Activated CD4-positive, alpha-beta memory T cell treated with anti-CD3 and anti-CD28 coated beads for 36 hours (primary cell): ENCODE measurements around the gene SERPINB6. TPM values are rescaled to one million over a fixed set of nuclear protein-coding genes. Genes with fewer than 3 reads are reported as not detected.
A peak's percentile ranks its signal among the peaks of the same experiment; 100 is the strongest.
"Not testable (repeated sequence)": the region's sequence is repeated elsewhere in the genome, so short reads cannot be mapped to it uniquely, and the experiment has no call there.

Source experiments
- CTCF ChIA-PET: fragments of 350-600 bp; sonication (Branson Sonifier 250); formaldehyde crosslinking; loops from one replicate; lab custom pipeline; 2021; ENCODE audit warnings: antibody characterized with exemption, inconsistent platforms; lab: Charles Lee
- POLR2A ChIA-PET: fragments of 350-600 bp; sonication (Branson Sonifier 250); formaldehyde crosslinking; loops from one replicate; lab custom pipeline; 2021; ENCODE audit warnings: antibody characterized with exemption; lab: Charles Lee
- DNase-seq: peaks from one replicate; pipeline ENCODE4 v3.0.0-alpha.2; 2020
- H3K27ac Mint-ChIP-seq: one replicate; pipeline ENCODE4 v1.8.0; 2021; ENCODE audit warnings: mixed read lengths
- H3K27me3 Mint-ChIP-seq: one replicate; pipeline ENCODE4 v1.8.0; 2021; ENCODE audit warnings: mixed read lengths
- H3K36me3 Mint-ChIP-seq: one replicate; pipeline ENCODE4 v1.8.0; 2021; ENCODE audit warnings: mixed read lengths
- H3K4me1 Mint-ChIP-seq: one replicate; pipeline ENCODE4 v1.8.0; 2021; ENCODE audit warnings: low read depth, mixed read lengths
- H3K4me3 Mint-ChIP-seq: one replicate; pipeline ENCODE4 v1.8.0; 2021; ENCODE audit warnings: mild to moderate bottlenecking, mixed read lengths
- H3K9me3 Mint-ChIP-seq: one replicate; pipeline ENCODE4 v1.8.0; 2021; ENCODE audit warnings: mixed read lengths
- intact Hi-C: fragments of 100-400 bp; cut with micrococcal nuclease; formaldehyde crosslinking; loops from one replicate; pipeline ENCODE4 v1.15.1; 2023
- total RNA-seq, 2 experiments: library from RNA; stranded (reverse); gene quantifications; one replicate each; pipeline ENCODE4 v1.2.3, GENCODE V29; 2021

Gene SERPINB6
- total RNA-seq, 2 experiments from 2014 or later: 59.0 to 64.7 TPM

DNA sequence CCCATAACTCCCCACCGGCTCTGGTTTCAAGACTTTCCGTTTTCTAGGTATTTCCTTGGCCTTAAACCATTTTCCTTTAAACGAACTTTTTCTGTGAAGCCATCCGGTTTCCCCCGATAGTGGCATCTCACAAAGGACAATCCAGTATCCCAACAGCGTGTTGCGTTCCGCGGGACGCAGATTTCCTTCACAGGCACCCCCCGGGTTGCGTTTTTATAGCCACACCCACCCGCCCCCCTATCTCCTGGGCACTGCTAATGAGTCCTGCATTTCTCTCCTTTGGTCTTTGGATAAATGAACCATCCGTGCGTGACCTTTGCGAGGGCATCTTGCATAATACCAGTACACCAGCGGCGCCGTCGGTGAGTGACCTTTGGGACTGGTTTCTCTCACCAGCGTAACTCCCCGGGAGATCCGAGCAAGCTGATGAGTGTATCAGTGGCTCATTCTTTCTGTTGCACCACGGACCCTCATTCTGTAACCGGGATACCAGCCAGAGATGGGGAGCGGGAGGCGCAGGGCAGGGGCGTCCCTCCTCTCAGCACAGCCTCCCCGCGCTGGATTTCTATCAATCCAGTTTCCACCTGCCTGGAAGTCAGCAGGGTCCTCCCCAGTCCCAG is 27.7 kb upstream of the SERPINB6 start:
- peak; percentile 88 for DNase-seq
- H3K36me3 Mint-ChIP-seq: peaks cover 8% of the 10 kb centered on the region
- H3K9me3 Mint-ChIP-seq: no peaks in the 10 kb centered on the region
- ChIA-PET CTCF (interaction anchor here (0.6 to 1.3 kb wide), 7 partner anchors 8 to 157 kb away, joined by 3 to 6 read pairs (median 3); partner anchors contain the start of genes RIPK1 and SERPINB1), POLR2A (interaction anchor here (0.8 to 2.5 kb wide), 7 partner anchors 10 to 158 kb away, joined by 5 to 25 read pairs (median 6); partner anchors contain the start of genes RIPK1 and SERPINB1)
- peaks cover 30% of the 10 kb centered on the region for H3K4me1 Mint-ChIP-seq
- H3K27ac Mint-ChIP-seq: peak overlapping the region; percentile 88
- H3K27me3 Mint-ChIP-seq: no peaks in the 10 kb centered on the region
- intact Hi-C loops: loop anchor here (1.0 to 2.0 kb wide), 6 partner anchors 10 to 259 kb away; partner anchors contain the start of genes BPHL and PSMG4
- H3K4me3 Mint-ChIP-seq: peak overlapping the region; percentile 84

DNA sequence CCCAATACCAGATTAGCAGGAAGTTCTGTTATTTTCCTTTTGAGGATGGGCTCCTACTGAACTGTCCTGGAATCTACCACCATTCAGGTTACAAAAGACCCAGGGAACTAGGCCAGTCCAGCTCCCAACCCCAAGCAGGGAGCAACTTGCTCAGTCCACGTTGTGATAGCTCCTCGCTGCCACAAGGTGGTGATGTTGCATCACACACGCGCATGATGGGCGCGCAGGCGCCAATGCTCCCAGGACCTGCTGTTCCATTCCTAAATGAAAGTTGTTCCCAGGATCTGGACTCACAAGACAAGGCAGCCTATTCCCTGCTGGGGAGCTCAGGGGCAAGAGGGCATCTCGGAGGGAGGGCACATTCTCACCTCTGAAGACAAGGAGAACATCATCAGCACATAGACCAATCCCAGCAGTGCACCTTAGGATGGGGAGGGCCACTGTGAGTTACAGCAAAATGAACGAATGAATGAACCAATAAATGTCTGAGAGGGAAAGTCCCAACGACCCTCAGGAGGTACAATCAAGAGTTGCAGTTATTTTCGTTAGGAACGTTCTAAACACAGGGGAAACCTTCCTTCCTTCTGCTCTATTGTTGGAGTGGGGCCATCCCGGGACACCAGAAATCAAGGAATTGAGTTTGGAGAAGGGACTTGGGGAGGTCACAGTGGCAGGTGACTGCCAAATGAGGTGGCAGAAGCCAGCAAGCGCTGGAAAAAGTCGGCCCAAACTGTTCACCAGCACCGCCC is 27.1 kb upstream of the SERPINB6 start:
- DNase-seq: peak; percentile 62
- ChIA-PET CTCF (interaction anchor here (1.2 to 1.4 kb wide), 5 partner anchors 27 to 77 kb away, joined by 3 to 5 read pairs (median 4); no protein-coding TSS in a partner anchor), POLR2A (interaction anchor here (1.2 to 2.0 kb wide), 2 partner anchors 9 to 25 kb away, joined by 6 to 25 read pairs; no protein-coding TSS in a partner anchor)
- intact Hi-C loops: loop anchor here (2.0 kb wide), 2 partner anchors 34 to 120 kb away; partner anchors contain the start of gene BPHL
- not testable (repeated sequence) for H3K9me3 Mint-ChIP-seq, H3K27me3 Mint-ChIP-seq, H3K36me3 Mint-ChIP-seq
- Mint-ChIP-seq H3K4me1 (peaks cover 30% of the 10 kb centered on the region), H3K4me3 (peak overlapping the region; percentile 84), H3K27ac (peak overlapping the region; percentile 88)

- no peak for DNase-seq
- CTCF ChIA-PET: no interaction called here
- Mint-ChIP-seq H3K27ac (no peak overlapping the region), H3K36me3 (no peaks in the 10 kb centered on the region), H3K9me3 (no peaks in the 10 kb centered on the region), H3K4me1 (peaks cover 12% of the 10 kb centered on the region), H3K27me3 (no peaks in the 10 kb centered on the region), H3K4me3 (no peak overlapping the region)
- POLR2A ChIA-PET: no interaction called here
- intact Hi-C loops: no loop called here
Observed at GRCh38 chr6:2993755-2994317, 22.5 kb upstream of the SERPINB6 start.

DNA sequence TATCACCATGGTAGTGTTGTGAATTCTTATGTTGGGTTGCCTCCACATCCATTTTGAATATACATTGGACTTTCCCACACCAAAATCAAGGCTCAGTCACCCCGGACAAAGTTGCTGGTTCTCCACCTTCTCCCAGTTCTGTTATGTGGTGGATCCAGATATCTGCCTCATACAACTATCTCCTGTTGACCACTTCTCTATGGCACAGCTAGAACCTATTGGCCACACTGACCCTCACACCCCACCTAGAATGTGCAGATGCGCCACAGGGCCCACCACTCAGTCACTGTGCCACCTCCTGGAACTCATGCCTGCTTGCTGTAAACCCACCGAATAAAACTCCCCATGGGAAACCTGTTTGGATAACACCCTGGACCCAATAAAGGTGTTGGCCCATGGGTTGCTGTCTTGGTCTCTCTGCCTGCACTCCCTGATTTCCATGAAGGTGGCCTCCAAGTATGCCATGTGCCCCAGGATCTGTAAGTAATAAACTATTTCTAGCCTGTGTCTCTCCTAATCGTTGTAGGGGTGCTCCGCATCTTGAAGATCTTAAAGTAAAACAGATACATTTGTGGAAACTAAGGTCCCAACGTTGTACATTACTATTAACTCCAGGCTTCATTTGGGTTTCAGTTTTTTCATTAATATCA is 21.1 kb upstream of the SERPINB6 start:
- intact Hi-C loops: no loop called here
- POLR2A ChIA-PET: no interaction called here
- Mint-ChIP-seq H3K4me3 (no peak overlapping the region), H3K27ac (no peak overlapping the region), H3K27me3 (no peaks in the 10 kb centered on the region), H3K9me3 (no peaks in the 10 kb centered on the region), H3K36me3 (no peaks in the 10 kb centered on the region), H3K4me1 (peaks cover 15% of the 10 kb centered on the region)
- CTCF ChIA-PET: interaction anchor here (0.7 to 7.2 kb wide), 2 partner anchors 61 to 116 kb away, joined by 5 to 40 read pairs; no protein-coding TSS in a partner anchor
- no peak for DNase-seq

DNA sequence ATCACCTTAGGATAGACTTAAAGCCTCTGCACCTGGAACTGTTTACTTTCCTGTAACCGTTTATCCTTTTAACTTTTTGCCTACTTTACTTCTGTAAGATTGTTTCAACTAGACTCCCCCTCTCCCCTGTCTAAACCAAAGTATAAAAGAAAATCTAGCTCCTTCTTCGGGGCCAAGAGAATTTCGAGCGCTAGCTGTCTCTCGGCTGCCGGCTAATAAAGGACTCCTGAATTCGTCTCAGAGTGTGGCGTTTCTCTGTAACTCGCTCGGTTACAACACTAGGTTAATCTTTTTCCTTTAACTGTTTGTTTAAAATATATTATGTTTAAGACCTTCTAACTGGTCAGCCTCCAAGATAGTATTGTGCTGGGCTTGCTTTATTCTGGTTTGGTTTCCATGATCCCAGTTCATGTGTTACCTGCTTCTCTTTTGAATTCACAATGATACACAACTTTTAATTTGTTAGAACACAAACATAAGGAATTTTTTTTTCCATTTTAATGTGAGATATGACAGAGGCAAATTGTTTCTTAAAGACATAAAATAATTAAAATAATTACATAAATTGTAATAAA is 19.7 kb upstream of the SERPINB6 start:
- intact Hi-C loops: no loop called here
- ChIA-PET POLR2A (interaction anchor here (0.6 to 4.4 kb wide), 12 partner anchors 8 to 151 kb away, joined by 3 to 44 read pairs (median 10); partner anchors contain the start of genes NQO2, SERPINB1 and SERPINB6), CTCF (interaction anchor here (0.8 to 7.2 kb wide), 15 partner anchors 8 to 260 kb away, joined by 3 to 84 read pairs (median 6); partner anchors contain the start of genes NQO2, RIPK1 and SERPINB1)
- Mint-ChIP-seq H3K4me3 (peak overlapping the region; percentile 80), H3K36me3 (no peaks in the 10 kb centered on the region), H3K27me3 (no peaks in the 10 kb centered on the region), H3K9me3 (no peaks in the 10 kb centered on the region), H3K4me1 (peaks cover 20% of the 10 kb centered on the region), H3K27ac (peak overlapping the region; percentile 98)
- DNase-seq: no peak

GRCh38 chr6:2990248-2990931 is 19.0 kb upstream of the SERPINB6 start:
- H3K4me3 Mint-ChIP-seq: peak overlapping the region; percentile 80
- H3K27me3 Mint-ChIP-seq: no peaks in the 10 kb centered on the region
- CTCF ChIA-PET: interaction anchor here (0.6 to 7.2 kb wide), 27 partner anchors 9 to 639 kb away, joined by 3 to 84 read pairs (median 8); partner anchors contain the start of genes NQO2, RIPK1, SERPINB1 and SERPINB9
- H3K27ac Mint-ChIP-seq: peak overlapping the region; percentile 98
- no peaks in the 10 kb centered on the region for H3K36me3 Mint-ChIP-seq
- peak; percentile 32 for DNase-seq
- intact Hi-C loops: no loop called here
- POLR2A ChIA-PET: interaction anchor here (0.5 to 4.4 kb wide), 18 partner anchors 9 to 193 kb away, joined by 3 to 44 read pairs (median 10); partner anchors contain the start of genes NQO2, RIPK1, SERPINB1 and SERPINB6
- H3K9me3 Mint-ChIP-seq: no peaks in the 10 kb centered on the region
- H3K4me1 Mint-ChIP-seq: peaks cover 20% of the 10 kb centered on the region

GRCh38 chr6:2989332-2990247 is 18.2 kb upstream of the SERPINB6 start:
- peak; percentile 83 for DNase-seq
- Mint-ChIP-seq H3K27me3 (no peaks in the 10 kb centered on the region), H3K9me3 (no peaks in the 10 kb centered on the region), H3K27ac (peak overlapping the region; percentile 98), H3K4me1 (peaks cover 20% of the 10 kb centered on the region), H3K4me3 (peak overlapping the region; percentile 80), H3K36me3 (no peaks in the 10 kb centered on the region)
- CTCF ChIA-PET: interaction anchor here (0.6 to 7.2 kb wide), 31 partner anchors 12 to 638 kb away, joined by 3 to 84 read pairs (median 8); partner anchors contain the start of genes RIPK1, SERPINB1, SERPINB9 and WRNIP1
- intact Hi-C loops: loop anchor here (1.0 to 10.0 kb wide), 11 partner anchors 10 to 355 kb away; partner anchors contain the start of genes BPHL, NQO2, SERPINB6 and WRNIP1
- POLR2A ChIA-PET: interaction anchor here (0.5 to 4.4 kb wide), 29 partner anchors 9 to 198 kb away, joined by 3 to 44 read pairs (median 4); partner anchors contain the start of genes NQO2, RIPK1, SERPINB1 and SERPINB6

DNA sequence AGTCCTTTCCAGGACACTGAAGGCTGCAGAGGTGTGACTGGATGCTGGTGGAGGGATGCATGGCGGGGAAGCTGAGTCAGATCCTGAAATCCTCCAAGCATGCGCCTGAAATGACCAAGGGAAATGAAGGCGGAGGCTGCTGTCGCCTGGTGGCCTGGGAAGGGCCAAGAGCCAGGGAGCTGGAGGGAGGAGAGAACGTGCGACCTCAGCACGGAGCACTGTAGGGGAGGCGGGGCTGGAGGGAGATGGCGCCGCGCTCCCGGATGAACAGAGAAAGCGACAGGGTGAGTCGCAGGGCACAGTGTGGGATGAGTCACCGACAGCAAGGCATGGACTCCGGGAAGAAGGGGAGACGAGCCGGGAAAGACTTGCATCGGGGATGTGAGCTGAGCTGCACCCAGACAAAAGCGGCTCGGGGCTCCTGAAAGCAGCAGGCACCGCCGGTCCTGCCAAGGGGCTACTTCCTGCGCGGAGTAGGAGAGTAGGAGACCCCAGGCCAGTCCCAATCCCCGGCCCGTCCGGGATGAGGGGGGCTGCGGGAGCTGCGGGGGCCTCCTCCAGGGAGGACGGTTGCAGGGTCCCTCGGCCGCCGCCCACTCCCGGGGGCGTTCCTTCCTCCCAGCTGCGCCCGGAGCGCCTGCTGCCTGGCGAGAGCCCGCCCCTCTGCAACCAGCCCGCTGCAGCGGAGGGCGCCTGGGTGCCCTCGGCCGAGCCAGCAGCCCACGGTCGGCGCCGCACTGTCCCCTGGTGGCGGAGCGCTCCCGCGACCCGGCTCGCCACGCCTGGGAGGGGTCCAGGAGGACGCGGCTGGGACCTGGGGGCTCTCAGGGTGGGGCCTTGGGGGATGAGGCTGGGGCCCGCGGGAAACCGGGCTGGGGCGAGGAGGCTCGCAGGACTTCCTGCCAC is 17.3 kb upstream of the SERPINB6 start:
- CTCF ChIA-PET: interaction anchor here (0.6 to 7.2 kb wide), 27 partner anchors 12 to 220 kb away, joined by 3 to 84 read pairs (median 8); partner anchors contain the start of genes RIPK1, SERPINB1 and SERPINB9
- Mint-ChIP-seq H3K27ac (peak overlapping the region; percentile 98), H3K36me3 (no peaks in the 10 kb centered on the region), H3K27me3 (no peaks in the 10 kb centered on the region), H3K9me3 (no peaks in the 10 kb centered on the region), H3K4me3 (peak overlapping the region; percentile 84), H3K4me1 (peaks cover 20% of the 10 kb centered on the region)
- POLR2A ChIA-PET: interaction anchor here (0.6 to 4.4 kb wide), 25 partner anchors 10 to 197 kb away, joined by 3 to 44 read pairs (median 4); partner anchors contain the start of genes NQO2, RIPK1, SERPINB1 and SERPINB6
- intact Hi-C loops: loop anchor here (1.0 to 10.0 kb wide), 11 partner anchors 11 to 354 kb away; partner anchors contain the start of genes BPHL, NQO2, SERPINB6 and WRNIP1
- DNase-seq: peak; percentile 87
